Heart right ventricle (tissue), 16 donors: Measurements from ENCODE around the gene ROBO3. TPM values are rescaled to one million over a fixed set of nuclear protein-coding genes. Genes with fewer than 3 reads are reported as not detected.

Source experiments
- ATAC-seq, 8 donors: fragments of 200-7000 bp; cut with Tn5 transposase; one replicate each; pipeline ENCODE4 v1.9.1; 2020; ENCODE audit warnings: mild to moderate bottlenecking in 8 of 8, moderate library complexity in 8 of 8, moderate number of reproducible peaks in 1 of 8
- DNase-seq, 2 donors: peaks; one replicate each; pipeline ENCODE4 v3.0.0-alpha.2; 2020
- H3K27ac ChIP-seq, 10 donors: fragments of 200-600 bp; sonication (generic) in 2 of 10; one replicate each; pipeline versions ENCODE4 v1.5.0 to v1.8.0; 2020 to 2022; ENCODE audit warnings: mild to moderate bottlenecking in 3 of 10
- H3K27me3 ChIP-seq, 7 donors: fragments of 200-600 bp; one replicate each; pipeline ENCODE4 v1.8.0; 2021 to 2022; ENCODE audit warnings: mild to moderate bottlenecking in 2 of 7
- H3K36me3 ChIP-seq, 9 donors: fragments of 200-600 bp; sonication (generic) in 1 of 9; one replicate each; pipeline versions ENCODE4 v1.5.0 to v1.8.0; 2020 to 2022; ENCODE audit warnings: mild to moderate bottlenecking in 2 of 9
- H3K4me1 ChIP-seq, 9 donors: fragments of 200-600 bp; sonication (generic) in 1 of 9; one replicate each; pipeline versions ENCODE4 v1.5.0 to v1.8.0; 2020 to 2022; ENCODE audit warnings: mild to moderate bottlenecking in 4 of 9
- H3K4me3 ChIP-seq, 10 donors: fragments of 200-600 bp; sonication (generic) in 2 of 10; one replicate each; pipeline versions ENCODE4 v1.5.0 to v1.8.0; 2020 to 2022; ENCODE audit warnings: mild to moderate bottlenecking in 7 of 10, moderate library complexity in 2 of 10
- H3K9me3 ChIP-seq, 11 donors: fragments of 200-600 bp in 10 of 11; sonication (generic) in 2 of 11; one replicate each; pipeline versions ENCODE4 v1.5.0 to v1.8.0; 2013 to 2022; ENCODE audit warnings: mild to moderate bottlenecking in 2 of 11, control low read depth in 1 of 11, moderate library complexity in 1 of 11
- CTCF ChIP-seq, 9 donors: fragments of 200-600 bp; sonication (generic) in 2 of 9; IDR thresholded peaks; one replicate each; pipeline versions ENCODE4 v1.5.0 to v1.8.0; 2021 to 2022; ENCODE audit warnings: antibody characterized with exemption in 9 of 9, mild to moderate bottlenecking in 5 of 9, moderate library complexity in 1 of 9
- WGBS, 2 donors: extraction: QIAGEN DNeasy Blood & Tissue Kit; methylation state at CpG; one replicate each; pipeline ENCODE4 v1.1.7; 2013; ENCODE audit warnings: inconsistent platforms in 1 of 2; 5-methylcytosine and 5-hydroxymethylcytosine counted together
- intact Hi-C, 10 donors: fragments of 100-400 bp; cut with DNase I; formaldehyde crosslinking; loops; one replicate each; pipeline versions ENCODE4 v1.11.1 to v1.14.2; 2022
- polyA plus RNA-seq, 2 donors: library from polyadenylated mRNA; stranded (reverse); fragments of 200-250 nt; gene quantifications; one replicate each; pipeline ENCODE4 v1.2.3, GENCODE V29; 2013
- total RNA-seq, 10 donors: library from RNA; stranded (reverse); fragmentation: NEBNext Ultra II Directional in 3 of 10; extraction: Animal tissue kit (Norgen Biotek cat#: 25700) in 3 of 10; gene quantifications; one replicate each; pipeline versions ENCODE4 v1.2.1 to v1.2.4, GENCODE V29; 2021 to 2023
- donor health status: Arrhythmogenic right ventricular cardiomyopathy.
- donor health status: ischemic (EF 13 %, LVEDD 7.1; RV severe dilation, severe dysfunction).
- donor health status: healthy with polysubstance abuse.
- donor health status: DM: no; HTN: yes; CAD: no.
- donor health status: DM: no; HTN: no; CAD: no.
- donor health status: ischemic (EF 25% LVEDD 6.9; RV normal size, moderate dysfunction).
- donor health status: ischemic (EF 25% LVEDD 5.7; RV mildly dilated, moderate dysfunction).
- donor health status: healthy.
- donor health status: DM: yes; HTN: yes; CAD: no.
- donor health status: Ischemic cardiomyopathy.
- donor health status: ischemic (EF 35%, LVEDD 5.7; RV mildly dilated, moderate dysfunction).
- donor health status: nonischemic (EF 11% LVEDD 7.7; RV severe dilation, severe dysfunction).
- donor health status: DM: yes; HTN: yes; CAD: no.
- donor health status: PGD.
- donor health status: ischemic (EF 29% LVEDD 5.4; RV normal size, mild dysfunction).
- donor health status: nonischemic (EF 23%, LVEDD 6.1; RV moderate dilation, normal function).

ROBO3 gene
- total and polyA plus RNA-seq, 12 donors = 1.5 to 19.8 (median 4.1) TPM

GRCh38 chr11:124920870-124921609 is 55.8 kb downstream of the ROBO3 start:
- peaks cover 0 to 12% (median 0%) of the 10 kb centered on the region in 7 donors for H3K27me3 ChIP-seq
- H3K27ac ChIP-seq = peak overlapping the region; percentile 58 to 90 (median 82)
- H3K4me3 ChIP-seq = peak overlapping the region; percentile 3 to 59 (median 52)
- 3 to 6% methylated on average over 70 to 82 of the region's 82 CpGs for WGBS, 2 donors
- no peaks in the 10 kb centered on the region for H3K36me3 ChIP-seq
- no peaks in the 10 kb centered on the region for H3K9me3 ChIP-seq
- intact Hi-C loops = loop anchor here in 3 of 10 donors (1.0 to 10.0 kb wide), 4 partner anchors 22 to 46 kb away; no protein-coding TSS in a partner anchor
- DNase-seq (peak; percentile 86), ATAC-seq (peak; percentile 82 to 93 (median 84))
- TF ChIP-seq CTCF (IDR thresholded peaks at IDR 0.05) = peak in 4 of 9 donors; percentile 14 to 43 (median 28)
- H3K4me1 ChIP-seq = peaks cover 0 to 18% (median 12%) of the 10 kb centered on the region in 9 donors

- H3K9me3 ChIP-seq = no peaks in the 10 kb centered on the region
- H3K27me3 ChIP-seq = peaks cover 0 to 12% (median 0%) of the 10 kb centered on the region in 7 donors
- H3K36me3 ChIP-seq = no peaks in the 10 kb centered on the region
- intact Hi-C loops = loop anchor here in 1 of 10 donors (10.0 kb wide), 1 partner anchor 48 kb away; no protein-coding TSS in a partner anchor
- no peak for TF ChIP-seq CTCF (IDR thresholded peaks at IDR 0.05)
- no peak overlapping the region for H3K27ac ChIP-seq
- H3K4me1 ChIP-seq = peaks cover 0 to 18% (median 12%) of the 10 kb centered on the region in 9 donors
- no peak for DNase-seq
- 91 to 94% methylated on average over 4 of the region's 4 CpGs for WGBS, 2 donors
- H3K4me3 ChIP-seq = no peak overlapping the region
- ATAC-seq = no peak
Observed at GRCh38 chr11:124922831-124923230, 57.6 kb downstream of the ROBO3 start.

GRCh38 chr11:124923296-124923695 is 58.1 kb downstream of the ROBO3 start:
- no peak for DNase-seq
- intact Hi-C loops = loop anchor here in 1 of 10 donors (10.0 kb wide), 1 partner anchor 48 kb away; no protein-coding TSS in a partner anchor

More at GRCh38 chr11:124923296-124923695, 58.1 kb downstream of the ROBO3 start:
- no peaks in the 10 kb centered on the region for H3K36me3 ChIP-seq
- no peak for ATAC-seq
- peaks cover 0 to 18% (median 12%) of the 10 kb centered on the region in 9 donors for H3K4me1 ChIP-seq
- TF ChIP-seq CTCF (IDR thresholded peaks at IDR 0.05) = no peak
- H3K4me3 ChIP-seq = no peak overlapping the region
- H3K27me3 ChIP-seq = peaks cover 0 to 12% (median 0%) of the 10 kb centered on the region in 7 donors
- H3K27ac ChIP-seq = no peak overlapping the region
- H3K9me3 ChIP-seq = no peaks in the 10 kb centered on the region
